Stromal cell of bone marrow (primary cell): ENCODE data around the gene PRR23C.
"Not testable (repeated sequence)": the region's sequence is repeated elsewhere in the genome, so short reads cannot be mapped to it uniquely, and the experiment has no call there.

Experiments used
- DNase-seq: peaks from one replicate; pipeline ENCODE4 v3.0.0-alpha.2; 2012; ENCODE audit warnings: low read depth

PRR23C gene

GRCh38 chr3:139044366-139045210, at the start of gene PRR23C:
PRR23C (minus strand) TSS chr3:139044892; CDS start chr3:139044620, 272 bp downstream.
- DNase-seq, result no peak

- no peak for DNase-seq
These were observed 49.1 kb upstream of the PRR23C start for GRCh38 chr3:139093840-139094239.

- DNase-seq, result no peak
These were observed 44.0 kb upstream of the PRR23C start for GRCh38 chr3:139088462-139089324.

- DNase-seq, result no peak
These were observed 42.9 kb upstream of the PRR23C start for GRCh38 chr3:139087621-139088020.

GRCh38 chr3:139084176-139084575, 39.5 kb upstream of the PRR23C start:
- no peak for DNase-seq

- no peak for DNase-seq
These were observed 29.9 kb upstream of the PRR23C start for GRCh38 chr3:139074565-139075115.

- no peak for DNase-seq
These were observed 18.2 kb upstream of the PRR23C start for GRCh38 chr3:139062918-139063317.

- no peak for DNase-seq
These were observed 8.3 kb upstream of the PRR23C start for GRCh38 chr3:139052802-139053600.

- DNase-seq, result no peak
These were observed 932 bp downstream of the PRR23C start for GRCh38 chr3:139043554-139044365.

GRCh38 chr3:139037478-139037877, 7.2 kb downstream of the PRR23C start:
- DNase-seq, result no peak

GRCh38 chr3:139032326-139033002, 12.2 kb downstream of the PRR23C start:
- DNase-seq, result no peak

GRCh38 chr3:139030576-139030975, 14.1 kb downstream of the PRR23C start:
- not testable (repeated sequence) for DNase-seq

- DNase-seq, result no peak
These were observed 19.7 kb downstream of the PRR23C start for GRCh38 chr3:139024968-139025367.

- no peak for DNase-seq
These were observed 23.8 kb downstream of the PRR23C start, which contains the start of gene PRR23B for GRCh38 chr3:139020868-139021234. PRR23B (minus strand) TSS chr3:139020926; CDS start chr3:139020661, 265 bp downstream.

GRCh38 chr3:139020036-139020867, 24.4 kb downstream of the PRR23C start:
- no peak for DNase-seq

GRCh38 chr3:139016430-139017048, 28.2 kb downstream of the PRR23C start:
- no peak for DNase-seq

GRCh38 chr3:139006051-139006716, 38.5 kb downstream of the PRR23C start, which contains the start of gene PRR23A:
PRR23A (minus strand) TSS chr3:139006268; CDS start chr3:139006268, 0 bp downstream.
- DNase-seq, result no peak

- DNase-seq, result no peak
These were observed 39.2 kb downstream of the PRR23C start for GRCh38 chr3:139005356-139005993.
